ENCODE results near the gene PSMA5.

Gene PSMA5

GRCh38 chr1:109372281-109372680 is 54.0 kb downstream of the PSMA5 start:
- POLR2A ChIA-PET = no interaction called here
- CTCF ChIA-PET = interaction anchor here (2.1 kb wide), 1 partner anchor 27 kb away, joined by 5 read pairs; no protein-coding TSS in a partner anchor
- DNase-seq (ENCODE audit: extremely low spot score) = no peak
- TF ChIP-seq, protein P1, sequence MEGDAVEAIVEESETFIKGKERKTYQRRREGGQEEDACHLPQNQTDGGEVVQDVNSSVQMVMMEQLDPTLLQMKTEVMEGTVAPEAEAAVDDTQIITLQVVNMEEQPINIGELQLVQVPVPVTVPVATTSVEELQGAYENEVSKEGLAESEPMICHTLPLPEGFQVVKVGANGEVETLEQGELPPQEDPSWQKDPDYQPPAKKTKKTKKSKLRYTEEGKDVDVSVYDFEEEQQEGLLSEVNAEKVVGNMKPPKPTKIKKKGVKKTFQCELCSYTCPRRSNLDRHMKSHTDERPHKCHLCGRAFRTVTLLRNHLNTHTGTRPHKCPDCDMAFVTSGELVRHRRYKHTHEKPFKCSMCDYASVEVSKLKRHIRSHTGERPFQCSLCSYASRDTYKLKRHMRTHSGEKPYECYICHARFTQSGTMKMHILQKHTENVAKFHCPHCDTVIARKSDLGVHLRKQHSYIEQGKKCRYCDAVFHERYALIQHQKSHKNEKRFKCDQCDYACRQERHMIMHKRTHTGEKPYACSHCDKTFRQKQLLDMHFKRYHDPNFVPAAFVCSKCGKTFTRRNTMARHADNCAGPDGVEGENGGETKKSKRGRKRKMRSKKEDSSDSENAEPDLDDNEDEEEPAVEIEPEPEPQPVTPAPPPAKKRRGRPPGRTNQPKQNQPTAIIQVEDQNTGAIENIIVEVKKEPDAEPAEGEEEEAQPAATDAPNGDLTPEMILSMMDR (IDR thresholded peaks at IDR 0.05; ENCODE audit: control extremely low read depth, extremely low read depth, low read depth, missing control alignments) = no peak

- ChIA-PET POLR2A (no interaction called here), CTCF (interaction anchor here (2.1 kb wide), 1 partner anchor 28 kb away, joined by 5 read pairs; no protein-coding TSS in a partner anchor)
- DNase-seq (ENCODE audit: extremely low spot score) = no peak
- TF ChIP-seq, protein P1 (IDR thresholded peaks at IDR 0.05; ENCODE audit: control extremely low read depth, extremely low read depth, low read depth, missing control alignments) = no peak
These were observed 54.9 kb downstream of the PSMA5 start for GRCh38 chr1:109371341-109371739.

DNA sequence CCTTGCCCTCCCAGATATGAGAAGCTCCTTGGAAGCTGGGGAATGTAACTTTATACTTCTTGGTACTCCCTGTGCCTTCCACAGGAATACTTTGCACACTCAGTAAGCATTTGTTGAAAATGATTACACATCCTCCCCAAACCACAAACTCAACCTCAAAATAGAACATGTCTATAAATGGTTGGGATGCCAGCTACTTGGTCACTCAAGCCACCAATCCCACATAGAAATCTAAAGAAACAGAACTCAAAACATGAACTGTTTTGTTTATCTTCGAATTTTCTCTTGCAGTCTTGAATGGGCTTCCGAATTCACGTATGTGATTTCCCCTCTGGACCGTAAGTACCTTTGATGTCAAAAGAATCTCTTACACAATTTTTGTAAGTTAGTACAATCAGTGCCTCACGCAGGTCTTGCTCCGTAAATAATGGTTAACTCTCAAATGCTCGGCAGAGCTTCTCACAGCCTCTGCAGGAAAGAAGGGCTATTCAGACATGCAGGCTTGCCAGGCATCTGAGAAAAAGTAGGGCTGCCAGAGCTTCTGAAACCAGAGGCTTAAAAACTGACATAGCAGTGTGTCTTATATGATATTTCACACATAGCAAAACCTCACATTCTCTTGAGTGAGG is 55.4 kb downstream of the PSMA5 start:
- no peak for DNase-seq (ENCODE audit: extremely low spot score)
- ChIA-PET POLR2A (no interaction called here), CTCF (interaction anchor here (2.1 kb wide), 1 partner anchor 29 kb away, joined by 5 read pairs; no protein-coding TSS in a partner anchor)
- TF ChIP-seq, protein P1 (IDR thresholded peaks at IDR 0.05; ENCODE audit: control extremely low read depth, extremely low read depth, low read depth, missing control alignments) = no peak

GRCh38 chr1:109369167-109369746 is 57.0 kb downstream of the PSMA5 start:
- CTCF ChIA-PET = no interaction called here
- POLR2A ChIA-PET = no interaction called here
- TF ChIP-seq, protein P1 (IDR thresholded peaks at IDR 0.05; ENCODE audit: control extremely low read depth, extremely low read depth, low read depth, missing control alignments) = no peak
- DNase-seq (ENCODE audit: extremely low spot score) = no peak

DNA sequence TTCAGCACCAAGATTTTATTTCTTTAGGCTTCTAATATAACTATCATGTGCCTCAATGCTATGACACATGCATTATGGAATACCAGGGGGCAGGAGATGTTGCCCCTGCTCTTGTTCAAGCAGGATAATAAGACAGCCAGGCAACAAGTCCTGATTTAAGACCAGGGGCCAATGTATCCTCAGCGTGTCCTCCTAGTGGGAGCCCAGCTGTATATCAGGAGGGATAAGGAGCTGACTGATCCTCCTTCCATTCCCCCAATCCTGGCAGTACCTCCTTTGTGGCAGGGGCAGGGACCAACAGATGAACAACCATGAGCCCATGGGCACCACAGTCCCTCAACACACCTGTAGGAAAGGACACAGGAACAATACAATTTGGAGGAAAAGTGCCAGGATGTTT is 57.8 kb downstream of the PSMA5 start:
- TF ChIP-seq, protein P1 (IDR thresholded peaks at IDR 0.05; ENCODE audit: control extremely low read depth, extremely low read depth, low read depth, missing control alignments) = no peak
- no peak for DNase-seq (ENCODE audit: extremely low spot score)
- CTCF ChIA-PET = no interaction called here
- POLR2A ChIA-PET = no interaction called here

- CTCF ChIA-PET = no interaction called here
- POLR2A ChIA-PET = no interaction called here
- TF ChIP-seq, protein P1 (IDR thresholded peaks at IDR 0.05; ENCODE audit: control extremely low read depth, extremely low read depth, low read depth, missing control alignments) = no peak
- DNase-seq (ENCODE audit: extremely low spot score) = no peak
These were observed 58.6 kb downstream of the PSMA5 start for GRCh38 chr1:109367626-109368025.

Data from GM10248 (cell line).